ENCODE data around the gene POLE2.
A peak's percentile ranks its signal among the peaks of the same experiment; 100 is the strongest.
"Not testable (repeated sequence)": the region's sequence is repeated elsewhere in the genome, so short reads cannot be mapped to it uniquely, and the experiment has no call there.

POLE2 gene

DNA sequence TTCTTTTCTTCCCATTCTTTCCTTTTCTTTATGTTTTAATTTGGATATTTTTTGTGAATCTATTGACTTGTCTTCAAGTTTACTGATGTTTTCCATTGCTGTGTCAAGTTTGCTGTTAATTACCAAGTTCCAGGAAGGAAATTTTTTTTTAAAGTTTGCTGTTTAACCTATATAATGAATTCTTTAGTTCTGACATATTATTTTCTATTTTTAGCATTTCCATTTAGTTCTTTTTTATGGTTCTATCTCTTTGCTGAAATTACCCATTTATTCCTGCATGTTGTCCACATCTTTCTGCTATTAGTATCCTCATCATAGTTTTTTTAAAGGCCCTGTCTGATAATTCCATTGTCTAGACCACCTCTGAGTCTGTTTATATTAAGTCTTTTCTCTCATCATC, 32.7 kb upstream of the POLE2 start:
- no peak overlapping the region for H3K27ac ChIP-seq
- TF ChIP-seq CTCF (IDR thresholded peaks at IDR 0.05): no peak
- H3K4me3 ChIP-seq (ENCODE audit: low read depth, low read length): no peak overlapping the region
- H3K4me2 ChIP-seq (ENCODE audit: low read length): no peak overlapping the region
- H3K36me3 ChIP-seq (ENCODE audit: control insufficient read depth, insufficient read depth, low read length): peaks cover 3% of the 10 kb centered on the region
- H3K4me1 ChIP-seq: no peaks in the 10 kb centered on the region
- no peaks in the 10 kb centered on the region for H3K79me2 ChIP-seq
- H3K9me3 ChIP-seq (ENCODE audit: control insufficient read depth, low read length): no peaks in the 10 kb centered on the region
- no peaks in the 10 kb centered on the region for H3K27me3 ChIP-seq (ENCODE audit: control insufficient read depth, insufficient read depth, low read length)
- H2AFZ ChIP-seq: no peak overlapping the region
- H3K9ac ChIP-seq: no peak overlapping the region

GRCh38 chr14:49710993-49711392, 23.0 kb upstream of the POLE2 start:
- not testable (repeated sequence) for H2AFZ ChIP-seq; H3K4me3 ChIP-seq (ENCODE audit: low read depth, low read length); H3K9ac ChIP-seq; H3K4me2 ChIP-seq (ENCODE audit: low read length); H3K4me1 ChIP-seq; H3K27me3 ChIP-seq (ENCODE audit: control insufficient read depth, insufficient read depth, low read length); H3K9me3 ChIP-seq (ENCODE audit: control insufficient read depth, low read length); H3K36me3 ChIP-seq (ENCODE audit: control insufficient read depth, insufficient read depth, low read length); H3K79me2 ChIP-seq; H3K27ac ChIP-seq

DNA sequence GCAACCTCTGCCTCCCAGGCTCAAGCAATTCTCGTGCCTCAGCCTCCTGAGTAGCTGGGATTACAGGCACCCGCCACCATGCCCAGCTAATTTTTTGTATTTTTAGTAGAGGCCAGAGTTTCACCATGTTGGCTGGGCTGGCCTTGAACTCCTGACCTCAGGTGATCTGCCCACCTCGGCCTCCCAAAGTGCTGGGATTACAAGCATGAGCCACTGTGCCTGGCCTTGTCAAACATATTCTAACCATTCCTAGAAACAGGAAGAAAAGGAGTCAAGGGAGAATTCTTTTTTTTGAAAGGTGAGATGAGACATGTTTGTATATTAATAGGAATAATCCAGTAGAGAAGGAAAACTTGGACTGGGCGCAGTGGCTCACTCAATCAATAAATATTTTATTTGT, 16.5 kb upstream of the POLE2 start:
- H3K9ac ChIP-seq; H3K27me3 ChIP-seq (ENCODE audit: control insufficient read depth, insufficient read depth, low read length); H3K4me2 ChIP-seq (ENCODE audit: low read length); H3K4me1 ChIP-seq; H3K9me3 ChIP-seq (ENCODE audit: control insufficient read depth, low read length); H3K27ac ChIP-seq; H3K79me2 ChIP-seq; H2AFZ ChIP-seq; H3K36me3 ChIP-seq (ENCODE audit: control insufficient read depth, insufficient read depth, low read length); H3K4me3 ChIP-seq (ENCODE audit: low read depth, low read length): not testable (repeated sequence)

DNA sequence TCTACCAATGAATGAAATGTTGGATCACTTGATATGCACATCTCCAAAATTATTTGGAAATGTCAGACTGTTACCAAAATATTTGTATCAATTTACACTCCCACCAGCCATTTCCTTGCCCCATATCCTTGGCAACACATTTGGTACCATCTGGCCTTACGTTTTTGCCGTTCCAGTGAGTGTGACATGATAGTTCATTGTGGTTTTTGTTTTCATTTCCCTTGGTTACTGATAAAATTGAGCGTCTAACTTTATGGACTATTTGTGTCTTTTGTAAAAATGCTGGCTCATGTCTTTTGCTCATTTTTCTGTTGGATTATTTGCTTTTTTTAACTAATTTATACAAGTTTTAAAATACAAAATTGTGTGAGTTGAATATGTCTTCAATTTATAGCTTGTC, 16.0 kb upstream of the POLE2 start:
- no peak overlapping the region for H3K4me3 ChIP-seq (ENCODE audit: low read depth, low read length)
- no peaks in the 10 kb centered on the region for H3K9me3 ChIP-seq (ENCODE audit: control insufficient read depth, low read length)
- H3K4me2 ChIP-seq (ENCODE audit: low read length): no peak overlapping the region
- no peak overlapping the region for H3K27ac ChIP-seq
- no peaks in the 10 kb centered on the region for H3K36me3 ChIP-seq (ENCODE audit: control insufficient read depth, insufficient read depth, low read length)
- H2AFZ ChIP-seq: no peak overlapping the region
- TF ChIP-seq CTCF (IDR thresholded peaks at IDR 0.05): no peak
- no peaks in the 10 kb centered on the region for H3K27me3 ChIP-seq (ENCODE audit: control insufficient read depth, insufficient read depth, low read length)
- no peaks in the 10 kb centered on the region for H3K79me2 ChIP-seq
- H3K9ac ChIP-seq: no peak overlapping the region
- no peaks in the 10 kb centered on the region for H3K4me1 ChIP-seq

- Histone ChIP-seq H3K79me2 (no peaks in the 10 kb centered on the region), H3K27me3 (ENCODE audit: control insufficient read depth, insufficient read depth, low read length) (no peaks in the 10 kb centered on the region), H3K9me3 (ENCODE audit: control insufficient read depth, low read length) (no peaks in the 10 kb centered on the region), H3K4me3 (ENCODE audit: low read depth, low read length) (no peak overlapping the region), H3K9ac (no peak overlapping the region), H3K36me3 (ENCODE audit: control insufficient read depth, insufficient read depth, low read length) (no peaks in the 10 kb centered on the region), H3K4me1 (no peaks in the 10 kb centered on the region), H3K4me2 (ENCODE audit: low read length) (no peak overlapping the region), H2AFZ (no peak overlapping the region), H3K27ac (no peak overlapping the region)
- no peak for TF ChIP-seq CTCF (IDR thresholded peaks at IDR 0.05)
Measured at GRCh38 chr14:49702725-49703124, 14.7 kb upstream of the POLE2 start.

- peak overlapping the region; percentile 66 for H3K4me3 ChIP-seq (ENCODE audit: low read depth, low read length)
- H3K4me1 ChIP-seq; H3K9me3 ChIP-seq (ENCODE audit: control insufficient read depth, low read length); H3K27me3 ChIP-seq (ENCODE audit: control insufficient read depth, insufficient read depth, low read length); H3K27ac ChIP-seq; H3K79me2 ChIP-seq; H3K36me3 ChIP-seq (ENCODE audit: control insufficient read depth, insufficient read depth, low read length); H2AFZ ChIP-seq; H3K9ac ChIP-seq: not testable (repeated sequence)
- peak overlapping the region; percentile 44 for H3K4me2 ChIP-seq (ENCODE audit: low read length)
Measured at GRCh38 chr14:49693735-49694124, 5.7 kb upstream of the POLE2 start.
